Upper lobe of left lung (tissue), 4 donors: ENCODE measurements around the gene ELOB.

Experiments used
- EP300 ChIP-seq, 4 donors: sonication (generic); formaldehyde crosslinking; IDR thresholded peaks; one replicate each; pipeline ENCODE4 v1.5.1; 2017; ENCODE audit warnings: antibody characterized with exemption in 4 of 4, control low read depth in 2 of 4
- TF ChIP-seq, protein P1 (sequence below), 6 experiments: fragments of 450-650 bp in 4 of 6; fragments of 200-600 bp in 2 of 6; sonication (generic) in 2 of 6; IDR thresholded peaks; one replicate each; pipeline ENCODE4 v1.5.1; 2016 to 2019; ENCODE audit warnings: antibody characterized with exemption in 6 of 6

DNA sequence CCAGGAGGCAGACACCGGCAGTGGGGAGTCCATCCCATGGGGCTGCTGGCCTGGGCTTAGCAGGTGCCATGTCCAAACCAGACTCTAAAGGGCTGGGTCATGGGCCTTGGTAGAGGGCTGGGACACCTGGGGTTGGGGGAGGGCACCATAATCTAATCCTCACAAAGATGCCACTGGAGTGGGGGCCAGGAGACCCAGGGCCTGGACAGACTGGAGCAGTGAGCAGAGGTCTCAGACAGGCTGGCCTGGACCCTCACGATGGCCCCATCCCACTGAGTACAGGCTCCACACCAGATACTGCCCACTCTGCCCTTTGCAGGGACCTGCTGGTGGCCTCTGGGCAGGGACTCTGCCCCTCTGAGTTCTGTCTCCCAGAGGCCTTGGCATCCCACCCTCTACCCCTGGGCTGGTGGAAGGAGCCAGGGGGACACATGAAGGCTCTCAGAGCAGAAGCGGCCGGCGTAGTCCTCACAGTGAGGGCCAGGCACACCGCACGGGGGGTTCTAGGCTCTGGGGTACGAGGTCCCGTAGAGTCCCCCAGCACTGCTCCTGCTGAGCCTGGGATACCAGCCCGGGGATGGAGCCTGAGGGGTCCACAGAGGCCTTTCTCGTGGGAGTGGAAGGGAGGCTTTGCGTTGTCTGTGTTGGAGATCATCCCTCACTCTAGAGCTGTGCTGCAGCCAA lies 34.6 kb downstream of the ELOB start:
- TF ChIP-seq, protein P1, sequence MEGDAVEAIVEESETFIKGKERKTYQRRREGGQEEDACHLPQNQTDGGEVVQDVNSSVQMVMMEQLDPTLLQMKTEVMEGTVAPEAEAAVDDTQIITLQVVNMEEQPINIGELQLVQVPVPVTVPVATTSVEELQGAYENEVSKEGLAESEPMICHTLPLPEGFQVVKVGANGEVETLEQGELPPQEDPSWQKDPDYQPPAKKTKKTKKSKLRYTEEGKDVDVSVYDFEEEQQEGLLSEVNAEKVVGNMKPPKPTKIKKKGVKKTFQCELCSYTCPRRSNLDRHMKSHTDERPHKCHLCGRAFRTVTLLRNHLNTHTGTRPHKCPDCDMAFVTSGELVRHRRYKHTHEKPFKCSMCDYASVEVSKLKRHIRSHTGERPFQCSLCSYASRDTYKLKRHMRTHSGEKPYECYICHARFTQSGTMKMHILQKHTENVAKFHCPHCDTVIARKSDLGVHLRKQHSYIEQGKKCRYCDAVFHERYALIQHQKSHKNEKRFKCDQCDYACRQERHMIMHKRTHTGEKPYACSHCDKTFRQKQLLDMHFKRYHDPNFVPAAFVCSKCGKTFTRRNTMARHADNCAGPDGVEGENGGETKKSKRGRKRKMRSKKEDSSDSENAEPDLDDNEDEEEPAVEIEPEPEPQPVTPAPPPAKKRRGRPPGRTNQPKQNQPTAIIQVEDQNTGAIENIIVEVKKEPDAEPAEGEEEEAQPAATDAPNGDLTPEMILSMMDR (IDR thresholded peaks at IDR 0.05): no peak
- TF ChIP-seq EP300 (IDR thresholded peaks at IDR 0.05): no peak
